BJ (cell line): ENCODE measurements around the gene UPP1. TPM values are rescaled to one million over a fixed set of nuclear protein-coding genes. Genes with fewer than 3 reads are reported as not detected.

ENCODE experiments used
- CTCF ChIA-PET: fragments of 350-600 bp; formaldehyde crosslinking; extraction: SDS; loops from one replicate; lab custom pipeline; 2021; ENCODE audit warnings: antibody characterized with exemption, inconsistent platforms; lab: Yijun Ruan, JAX
- POLR2A ChIA-PET: fragments of 300-600 bp; sonication (Branson Sonifier 250); formaldehyde crosslinking; extraction: SDS; loops from one replicate; lab custom pipeline; 2021; ENCODE audit warnings: antibody characterized with exemption; lab: Charles Lee
- DNase-seq: peaks from one replicate; pipeline ENCODE4 v3.0.0-alpha.2; 2011; ENCODE audit warnings: low read depth
- H3K27me3 ChIP-seq: 2 replicates; pipeline ENCODE4 v1.6.0; 2011; ENCODE audit warnings: low read length; ENCODE audit not compliant: control insufficient read depth, insufficient read depth
- H3K36me3 ChIP-seq: 2 replicates; pipeline ENCODE4 v1.5.1; 2011; ENCODE audit warnings: low read length; ENCODE audit not compliant: control insufficient read depth, insufficient read depth
- H3K4me3 ChIP-seq: 2 replicates; pipeline ENCODE4 v1.5.1; 2011; ENCODE audit warnings: low read depth, mild to moderate bottlenecking, control low read depth, low read length
- CTCF ChIP-seq: IDR thresholded peaks from 2 replicates; pipeline ENCODE4 v1.5.1; 2011; ENCODE audit warnings: low read depth, mild to moderate bottlenecking, control low read depth, inconsistent platforms, low read length, moderate library complexity; ENCODE audit not compliant: insufficient read depth
- polyA plus RNA-seq: library from polyadenylated mRNA; depleted of rRNA; stranded (reverse); fragments of >200 nt; gene quantifications from 2 replicates; pipeline ENCODE4 v1.2.3, GENCODE V29; 2011

UPP1 gene
- polyA plus RNA-seq, 1 experiment, result 25.1 TPM

DNA sequence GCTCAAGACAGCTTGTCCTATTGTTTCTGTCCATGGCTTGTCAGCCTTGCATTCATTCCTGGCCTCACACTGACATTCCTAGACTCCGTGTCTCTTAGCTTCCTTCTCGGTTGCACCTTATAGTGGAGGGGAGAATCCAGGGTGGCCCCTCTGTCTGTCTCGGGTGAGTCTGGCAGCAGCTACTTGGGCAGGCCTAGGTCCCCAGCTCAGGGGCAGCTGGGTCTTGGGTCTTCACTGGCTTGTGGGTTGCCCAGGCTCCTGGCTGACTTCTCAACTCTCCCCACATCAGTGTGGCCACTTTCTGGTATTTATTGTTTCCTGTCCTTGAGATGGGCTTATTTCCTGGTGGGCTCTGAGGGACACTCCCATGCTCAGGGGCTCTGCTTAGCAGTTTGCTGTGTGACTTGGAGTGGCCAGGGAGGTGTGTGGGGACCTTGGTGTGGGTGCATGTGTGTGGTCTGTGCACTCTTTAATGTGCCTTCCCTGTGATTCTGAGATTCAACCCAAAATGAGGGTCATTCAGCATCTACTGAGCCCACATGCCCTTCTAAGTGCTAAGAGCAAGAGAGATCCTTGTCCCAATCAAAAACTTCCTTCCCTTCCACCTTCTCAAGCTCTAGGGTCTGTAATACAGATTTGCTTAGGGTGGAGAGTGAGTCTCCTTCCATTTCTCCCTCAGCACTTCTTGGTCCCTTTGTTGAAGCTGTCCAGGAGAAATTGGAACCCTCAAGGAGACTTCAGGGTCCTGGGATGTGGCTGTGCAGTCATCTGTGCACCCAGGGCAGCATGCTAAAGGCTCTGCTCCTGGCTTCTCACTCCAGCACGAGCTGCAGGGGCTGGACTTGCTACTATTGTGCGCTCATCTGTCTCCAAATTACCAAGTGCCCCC, 20.1 kb downstream of the UPP1 start:
- POLR2A ChIA-PET, result no interaction called here
- H3K4me3 ChIP-seq, result no peak overlapping the region
- TF ChIP-seq CTCF, result no peak
- peaks cover 21% of the 10 kb centered on the region for H3K36me3 ChIP-seq
- CTCF ChIA-PET, result interaction anchor here (0.8 to 8.4 kb wide), 40 partner anchors 9 to 708 kb away, joined by 3 to 112 read pairs (median 6); partner anchors contain the start of genes C7orf57, PKD1L1 and UPP1
- H3K27me3 ChIP-seq, result no peaks in the 10 kb centered on the region
- DNase-seq, result no peak

DNA sequence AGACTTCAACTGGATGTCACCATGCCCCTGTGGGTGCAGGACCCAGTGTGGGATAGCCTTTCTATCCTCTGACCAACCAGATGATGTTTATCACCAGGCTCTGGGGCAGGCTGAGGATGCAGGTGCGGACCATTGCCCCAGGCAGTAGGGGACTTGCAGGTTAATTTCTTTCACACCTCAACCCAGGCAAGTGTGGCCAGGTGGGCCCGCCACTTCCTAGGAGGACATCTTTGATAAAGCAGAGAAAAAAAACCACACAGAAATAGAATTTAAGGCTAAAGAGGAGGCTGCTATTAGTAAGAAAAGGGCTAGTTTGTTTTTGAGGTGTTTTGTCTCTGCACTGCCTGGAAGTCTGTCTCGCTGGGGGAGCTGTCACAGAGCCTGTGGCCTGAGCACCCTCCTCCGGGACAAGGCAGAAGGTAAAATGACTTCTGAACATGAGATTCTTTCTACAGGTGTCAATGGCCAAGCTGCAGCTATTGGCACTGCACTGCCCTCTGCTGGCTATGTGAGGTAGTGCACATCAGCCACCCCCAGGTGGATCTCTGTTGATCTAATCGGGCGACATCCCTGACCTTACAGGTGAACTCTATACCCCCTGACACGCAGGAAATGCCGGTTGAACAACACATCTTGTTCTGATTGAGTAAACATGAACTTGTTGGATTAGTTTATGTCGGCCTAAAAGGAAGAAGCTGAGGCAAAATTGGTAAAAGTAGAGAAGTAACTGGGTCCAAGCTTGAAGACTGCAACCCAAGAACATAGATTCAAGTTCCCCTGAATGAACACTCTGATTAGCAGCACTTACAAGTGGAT, 21.0 kb downstream of the UPP1 start:
- ChIA-PET CTCF (interaction anchor here (0.7 to 8.4 kb wide), 51 partner anchors 10 to 844 kb away, joined by 3 to 112 read pairs (median 5); partner anchors contain the start of genes C7orf57, PKD1L1 and UPP1), POLR2A (no interaction called here)
- Histone ChIP-seq H3K36me3 (peaks cover 20% of the 10 kb centered on the region), H3K4me3 (no peak overlapping the region), H3K27me3 (no peaks in the 10 kb centered on the region)
- TF ChIP-seq CTCF, result peak; percentile 99
- no peak for DNase-seq

DNA sequence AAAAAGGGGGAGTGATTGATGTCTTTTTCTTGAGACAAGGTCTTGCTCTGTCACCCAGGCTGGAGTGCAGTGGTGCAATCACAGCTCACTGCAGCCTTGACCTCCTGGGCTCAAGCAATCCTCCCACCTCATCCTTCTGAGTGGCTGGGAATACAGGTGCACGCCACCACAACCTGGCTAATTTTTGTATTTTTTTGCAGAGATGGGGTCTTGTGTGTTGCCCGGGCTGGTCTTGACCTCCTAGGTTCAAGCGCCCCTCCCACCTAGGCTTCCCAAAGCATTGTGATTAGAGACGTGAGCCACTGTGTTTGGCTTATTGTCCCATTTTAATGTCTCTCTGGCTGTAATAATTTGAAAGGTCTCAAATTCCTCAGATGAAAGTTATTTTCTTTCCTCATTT, 21.8 kb downstream of the UPP1 start:
- POLR2A ChIA-PET, result no interaction called here
- Histone ChIP-seq H3K4me3 (no peak overlapping the region), H3K36me3 (peaks cover 20% of the 10 kb centered on the region), H3K27me3 (no peaks in the 10 kb centered on the region)
- no peak for TF ChIP-seq CTCF
- CTCF ChIA-PET, result interaction anchor here (0.7 to 8.4 kb wide), 46 partner anchors 9 to 845 kb away, joined by 3 to 112 read pairs (median 5); partner anchors contain the start of genes C7orf57, PKD1L1 and UPP1
- no peak for DNase-seq

GRCh38 chr7:48111596-48111995, 22.5 kb downstream of the UPP1 start:
- H3K36me3 ChIP-seq, result peaks cover 18% of the 10 kb centered on the region
- CTCF ChIA-PET, result interaction anchor here (1.1 to 8.4 kb wide), 9 partner anchors 12 to 167 kb away, joined by 4 to 112 read pairs (median 10); partner anchors contain the start of gene UPP1
- no peak overlapping the region for H3K4me3 ChIP-seq
- no peak for DNase-seq
- TF ChIP-seq CTCF, result no peak
- H3K27me3 ChIP-seq, result no peaks in the 10 kb centered on the region
- POLR2A ChIA-PET, result no interaction called here
